WTC11 (cell line): Measurements from ENCODE around the gene C17orf114.

ENCODE experiments used
- ATF3 ChIP-seq: sonication (generic); formaldehyde crosslinking; conservative IDR thresholded peaks from 2 replicates; pipeline ENCODE4 v1.8.1; 2022; ENCODE audit warnings: mild to moderate bottlenecking, missing genetic modification reagents
- CTCF ChIP-seq: fragments of 200-600 bp; IDR thresholded peaks from 2 replicates; pipeline ENCODE4 v1.8.0; 2022; ENCODE audit warnings: antibody characterized with exemption
- USF2 ChIP-seq: sonication (generic); formaldehyde crosslinking; IDR thresholded peaks from 2 replicates; pipeline ENCODE4 v1.8.1; 2023; ENCODE audit warnings: mild to moderate bottlenecking, missing genetic modification reagents, moderate library complexity

GRCh38 chr17:4790705-4791088, 11.4 kb downstream of the C17orf114 start:
- TF ChIP-seq USF2 (no peak), CTCF (no peak), ATF3 (CRISPR knock-in tag) (no peak)
